COLO668 (cell line): ENCODE measurements around the gene VTI1A.
A peak's percentile ranks its signal among the peaks of the same experiment; 100 is the strongest.
"Not testable (repeated sequence)": the region's sequence is repeated elsewhere in the genome, so short reads cannot be mapped to it uniquely, and the experiment has no call there.

ENCODE experiments used
- DNase-seq: peaks from one replicate; lab custom pipeline; 2025; ENCODE audit not compliant: unreplicated experiment; lab: John Stamatoyannopoulos, UW

VTI1A gene

GRCh38 chr10:112454910-112455779 is 8.1 kb downstream of the VTI1A start:
- no peak for DNase-seq

- no peak for DNase-seq
These were observed 9.5 kb downstream of the VTI1A start for GRCh38 chr10:112456533-112456932.

- DNase-seq: no peak
These were observed 13.4 kb downstream of the VTI1A start for GRCh38 chr10:112460366-112460765.

- DNase-seq: no peak
These were observed 14.2 kb downstream of the VTI1A start for GRCh38 chr10:112461029-112461887.

GRCh38 chr10:112464074-112464473 is 17.1 kb downstream of the VTI1A start:
- not testable (repeated sequence) for DNase-seq

GRCh38 chr10:112465299-112465883 is 18.4 kb downstream of the VTI1A start:
- no peak for DNase-seq

GRCh38 chr10:112466802-112467201 is 19.8 kb downstream of the VTI1A start:
- no peak for DNase-seq

- no peak for DNase-seq
These were observed 20.6 kb downstream of the VTI1A start for GRCh38 chr10:112467541-112468075.

- no peak for DNase-seq
These were observed 25.0 kb downstream of the VTI1A start for GRCh38 chr10:112471878-112472487.

GRCh38 chr10:112475575-112476218 is 28.7 kb downstream of the VTI1A start:
- DNase-seq: no peak

GRCh38 chr10:112481602-112482001 is 34.6 kb downstream of the VTI1A start:
- no peak for DNase-seq

- no peak for DNase-seq
These were observed 37.4 kb downstream of the VTI1A start for GRCh38 chr10:112484399-112484798.

GRCh38 chr10:112487964-112488363 is 40.9 kb downstream of the VTI1A start:
- no peak for DNase-seq

GRCh38 chr10:112490545-112490944 is 43.5 kb downstream of the VTI1A start:
- peak; percentile 60 for DNase-seq

- no peak for DNase-seq
These were observed 44.1 kb downstream of the VTI1A start for GRCh38 chr10:112491144-112491543.

GRCh38 chr10:112492736-112493135 is 45.7 kb downstream of the VTI1A start:
- no peak for DNase-seq

GRCh38 chr10:112497347-112497950 is 50.4 kb downstream of the VTI1A start:
- no peak for DNase-seq

- no peak for DNase-seq
These were observed 51.8 kb downstream of the VTI1A start for GRCh38 chr10:112498806-112499205.

GRCh38 chr10:112499985-112500384 is 53.0 kb downstream of the VTI1A start:
- not testable (repeated sequence) for DNase-seq

- no peak for DNase-seq
These were observed 55.5 kb downstream of the VTI1A start for GRCh38 chr10:112502536-112502935.
